Measurements from ENCODE around the gene LRRC4C.
"Not testable (repeated sequence)": the region's sequence is repeated elsewhere in the genome, so short reads cannot be mapped to it uniquely, and the experiment has no call there.

LRRC4C gene

GRCh38 chr11:40619654-40620053 lies 839.8 kb downstream of the LRRC4C start:
- no peak for DNase-seq

DNA sequence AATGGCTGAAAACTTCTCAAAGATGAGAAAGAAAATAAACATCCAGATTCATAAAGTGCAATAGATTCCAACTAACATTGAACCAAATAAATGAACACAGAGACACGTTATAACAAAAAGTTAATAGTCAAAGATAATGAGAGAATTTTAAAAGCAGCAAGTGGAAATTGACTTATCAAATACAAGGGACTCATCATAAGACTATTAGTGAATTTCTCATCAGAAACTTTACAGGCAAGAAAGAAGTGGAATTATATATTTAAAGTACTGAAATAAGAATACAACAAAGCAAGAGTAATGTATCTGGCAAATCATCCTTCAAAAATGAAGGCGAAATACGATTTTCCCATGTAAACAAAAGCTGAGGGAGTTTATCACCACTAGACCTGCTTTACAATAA lies 852.7 kb downstream of the LRRC4C start:
- DNase-seq = no peak

DNA sequence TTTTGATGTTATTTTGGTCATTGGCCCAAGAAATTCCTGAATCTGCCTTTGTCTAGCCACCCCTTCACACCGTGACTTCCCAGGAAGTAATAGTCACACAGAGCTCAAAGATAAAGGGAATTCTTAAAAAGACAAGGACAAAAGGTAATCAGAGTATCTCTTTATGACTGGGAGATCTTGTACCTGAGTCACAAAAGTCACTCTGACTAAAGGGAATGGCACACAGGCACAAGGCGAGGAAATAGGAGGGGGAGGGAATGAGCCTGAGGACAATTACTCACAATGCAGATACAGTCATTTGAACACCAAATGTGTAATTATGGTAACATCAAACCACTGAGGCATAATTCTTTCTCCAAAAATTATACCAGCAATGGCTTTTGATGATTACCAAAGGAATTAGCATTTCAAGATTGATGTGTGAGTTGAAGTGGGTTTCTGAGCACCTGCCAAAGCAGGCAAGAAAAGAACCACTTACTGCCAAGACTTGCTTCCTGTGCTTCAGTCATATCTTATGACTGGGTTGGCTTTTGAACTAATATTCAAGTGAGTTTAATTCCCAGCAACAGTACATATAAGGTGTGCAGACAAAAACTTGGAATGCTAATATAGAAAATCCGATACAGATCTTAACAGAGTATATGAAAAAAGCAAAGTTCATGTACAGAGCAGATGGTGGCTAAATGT lies 856.4 kb downstream of the LRRC4C start:
- no peak for DNase-seq

DNA sequence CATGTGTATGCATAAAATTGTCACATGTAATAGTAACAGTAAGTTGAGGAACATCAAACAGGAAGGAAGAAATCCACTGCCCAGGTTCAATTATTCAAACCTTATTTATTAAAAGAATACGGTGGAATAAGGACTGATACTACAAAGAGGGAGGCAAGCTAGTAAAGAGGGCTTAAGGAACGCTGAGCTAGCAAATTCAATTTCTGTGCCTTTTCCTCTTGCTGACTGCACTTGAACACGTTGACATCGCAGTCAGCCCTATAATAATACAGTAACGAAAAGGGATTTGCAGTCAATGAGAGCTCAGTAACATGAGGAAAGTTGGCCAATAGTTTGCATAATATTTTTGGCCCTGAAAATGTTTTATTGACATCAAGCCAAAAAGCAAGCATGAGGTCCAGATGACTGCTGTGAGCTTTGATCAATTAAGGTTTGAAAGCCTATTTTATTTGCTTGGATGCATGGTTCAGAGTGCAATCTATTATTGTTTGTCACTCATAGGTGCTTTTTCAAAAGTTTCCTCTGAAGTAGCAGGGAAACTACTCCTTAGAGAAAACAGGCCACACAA lies 861.8 kb downstream of the LRRC4C start:
- no peak for DNase-seq

GRCh38 chr11:40573254-40573891 lies 886.1 kb downstream of the LRRC4C start:
- DNase-seq = no peak

GRCh38 chr11:40569947-40570531 lies 889.4 kb downstream of the LRRC4C start:
- DNase-seq = no peak

- DNase-seq = no peak
Measured at GRCh38 chr11:40567392-40567791, 892.1 kb downstream of the LRRC4C start.

GRCh38 chr11:40544162-40544561 lies 915.3 kb downstream of the LRRC4C start:
- DNase-seq = no peak

GRCh38 chr11:40542821-40543220 lies 916.6 kb downstream of the LRRC4C start:
- no peak for DNase-seq

- DNase-seq = no peak
Measured at GRCh38 chr11:40537734-40538133, 921.7 kb downstream of the LRRC4C start.

GRCh38 chr11:40522080-40522479 lies 937.4 kb downstream of the LRRC4C start:
- DNase-seq = not testable (repeated sequence)

DNA sequence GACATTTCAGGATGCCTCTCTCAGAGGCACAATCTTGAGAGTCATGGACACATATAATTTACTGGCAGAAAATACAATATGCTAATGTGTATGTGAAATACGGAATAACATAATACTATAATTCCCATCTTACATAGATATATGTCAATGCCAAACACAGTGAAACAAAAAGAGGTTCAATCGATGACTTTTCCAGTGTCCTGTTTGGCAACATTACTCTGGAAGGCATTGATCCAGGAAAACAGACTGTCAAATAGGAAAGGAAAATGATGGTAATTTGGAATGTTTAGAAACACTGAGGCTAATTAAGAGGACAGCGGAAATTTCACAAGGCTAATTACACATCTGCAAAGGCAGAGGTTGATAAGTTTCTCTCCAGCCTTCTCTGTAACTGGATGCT lies 942.3 kb downstream of the LRRC4C start:
- no peak for DNase-seq

- DNase-seq = no peak
Measured at GRCh38 chr11:40514124-40514523, 945.3 kb downstream of the LRRC4C start.

DNA sequence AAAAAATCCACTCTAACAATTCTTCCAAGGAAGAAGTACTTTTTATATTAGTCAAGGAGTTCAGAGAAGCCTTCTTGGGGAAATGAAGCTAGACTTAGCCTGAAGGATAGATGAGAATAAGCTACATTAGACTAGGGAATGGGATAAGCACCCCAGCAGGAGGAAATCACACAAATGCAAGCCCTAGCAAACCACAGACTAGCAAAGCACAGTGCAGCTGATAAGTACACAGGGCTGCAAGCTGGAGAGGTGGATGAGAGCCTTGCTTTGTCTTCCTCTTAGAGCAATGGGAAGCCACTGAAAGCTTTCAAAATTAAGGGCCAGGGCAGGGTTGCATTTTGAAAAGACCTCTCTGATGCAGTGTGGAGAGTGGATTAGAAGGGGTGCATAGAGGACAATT lies 946.2 kb downstream of the LRRC4C start:
- DNase-seq = no peak

- DNase-seq = no peak
Measured at GRCh38 chr11:40508303-40508702, 951.1 kb downstream of the LRRC4C start.

- no peak for DNase-seq
Measured at GRCh38 chr11:40506226-40506625, 953.2 kb downstream of the LRRC4C start.

DNA sequence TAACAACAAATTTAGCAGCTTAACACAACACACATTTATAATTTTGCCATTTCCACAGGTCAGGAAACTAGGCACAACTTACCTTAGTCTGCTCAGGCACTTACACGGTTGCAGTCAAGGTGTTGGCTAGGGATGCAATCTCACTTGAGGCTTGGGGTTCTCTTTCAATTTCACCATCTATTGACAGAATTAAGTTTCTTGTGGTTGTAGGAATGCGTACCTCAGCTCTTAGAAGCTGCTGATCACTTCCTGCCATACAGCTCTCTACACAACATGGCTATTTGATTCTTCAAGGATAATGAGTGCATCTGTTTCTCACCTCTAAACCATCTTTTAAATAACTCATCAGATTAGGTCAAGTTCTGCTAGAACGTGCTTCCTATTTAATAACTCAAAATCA lies 968.1 kb downstream of the LRRC4C start:
- DNase-seq = no peak

GRCh38 chr11:40467771-40468170 lies 991.7 kb downstream of the LRRC4C start:
- DNase-seq = no peak

- DNase-seq = no peak
Measured at GRCh38 chr11:40445391-40445790, 1014.1 kb downstream of the LRRC4C start.

DNA sequence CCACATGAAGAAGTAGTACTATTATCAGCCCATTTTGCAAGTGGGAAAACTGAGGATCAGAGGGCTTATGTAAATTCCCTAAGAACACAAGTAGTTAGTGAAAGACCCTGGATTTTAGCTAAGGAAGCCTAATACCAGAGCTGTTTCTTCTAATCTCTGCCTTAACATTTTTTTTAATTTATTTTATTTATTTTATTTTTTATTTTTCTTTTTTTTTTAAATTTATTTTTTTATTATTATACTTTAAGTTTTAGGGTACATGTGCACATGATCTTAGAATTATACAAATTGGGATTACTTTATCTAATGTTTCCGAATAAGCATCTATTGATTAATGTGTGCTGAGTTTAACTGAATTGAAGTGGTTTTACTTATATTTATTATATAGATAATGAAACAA lies 1015.3 kb downstream of the LRRC4C start:
- no peak for DNase-seq

GRCh38 chr11:40435344-40435743 lies 1024.1 kb downstream of the LRRC4C start:
- no peak for DNase-seq

- DNase-seq = no peak
Measured at GRCh38 chr11:40434926-40435325, 1024.5 kb downstream of the LRRC4C start.

DNA sequence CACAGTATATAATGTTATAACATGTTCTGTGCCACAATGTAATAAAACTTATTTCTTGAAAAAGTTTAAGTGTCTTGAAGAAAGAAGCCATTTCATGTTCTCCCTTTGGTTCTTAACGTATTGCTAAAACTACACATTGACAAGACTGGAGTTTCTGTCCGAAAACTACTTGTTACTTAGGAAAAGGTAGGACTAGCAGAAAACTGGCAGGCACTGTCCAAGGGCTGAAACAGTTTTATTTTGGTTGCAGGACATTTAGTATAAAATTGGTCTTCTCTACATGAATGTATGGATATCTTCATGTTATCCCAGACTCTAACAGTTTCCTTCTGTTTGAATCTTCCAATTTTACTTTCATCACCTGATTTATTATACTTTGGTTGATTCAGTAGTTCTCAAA lies 1027.1 kb downstream of the LRRC4C start:
- no peak for DNase-seq

DNA sequence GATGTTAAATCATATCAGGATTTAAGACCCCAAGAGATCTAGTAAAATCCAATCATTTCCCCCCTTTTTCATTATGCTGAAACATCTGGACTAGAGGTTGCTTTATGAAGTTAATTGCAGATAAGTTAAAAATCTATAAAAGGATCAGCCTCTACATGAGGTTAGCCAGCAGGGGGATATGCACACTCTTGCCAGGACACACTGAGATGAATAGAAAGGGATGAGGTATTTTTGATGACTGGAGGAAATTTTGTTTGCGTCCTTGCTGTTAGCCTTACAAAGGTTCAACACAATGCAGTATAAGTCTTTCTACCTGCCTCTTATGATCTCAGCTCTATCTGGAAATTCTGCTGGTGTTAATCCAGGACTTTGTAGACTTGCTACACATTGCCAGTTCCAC lies 1034.3 kb downstream of the LRRC4C start:
- no peak for DNase-seq
